Kidney epithelial cell (primary cell): ENCODE measurements around the gene GRIK3. TPM values are rescaled to one million over a fixed set of nuclear protein-coding genes. Genes with fewer than 3 reads are reported as not detected.

Experiments used
- DNase-seq: peaks from one replicate; pipeline ENCODE4 v3.0.0-alpha.2; 2010; ENCODE audit warnings: low read depth
- H3K27me3 ChIP-seq: 2 replicates; pipeline ENCODE4 v1.6.0; 2011; ENCODE audit warnings: low read length; ENCODE audit not compliant: control insufficient read depth, insufficient read depth
- H3K36me3 ChIP-seq: 2 replicates; pipeline ENCODE4 v1.5.1; 2011; ENCODE audit warnings: low read length; ENCODE audit not compliant: control insufficient read depth, insufficient read depth
- H3K4me3 ChIP-seq: 2 replicates; pipeline ENCODE4 v1.5.1; 2011; ENCODE audit warnings: low read depth, mild to moderate bottlenecking, control low read depth, low read length
- CTCF ChIP-seq: IDR thresholded peaks from 2 replicates; pipeline ENCODE4 v1.5.1; 2011; ENCODE audit warnings: mild to moderate bottlenecking, moderate library complexity, low read length, control low read depth, inconsistent platforms; ENCODE audit not compliant: insufficient read depth, poor library complexity, severe bottlenecking
- total RNA-seq: library from RNA; depleted of rRNA; stranded (reverse); fragments of >200 nt; gene quantifications from 2 replicates; pipeline ENCODE4 v1.2.3, GENCODE V29; 2015

Gene GRIK3
- total RNA-seq, 1 donor from 2014 or later = under 0.01 TPM

GRCh38 chr1:36773827-36774541 is 260.3 kb downstream of the GRIK3 start:
- H3K27me3 ChIP-seq = peaks cover 10% of the 10 kb centered on the region

GRCh38 chr1:36772647-36773495 is 261.4 kb downstream of the GRIK3 start:
- no peak for TF ChIP-seq CTCF
- no peak for DNase-seq
- no peak overlapping the region for H3K4me3 ChIP-seq
- H3K27me3 ChIP-seq = peaks cover 10% of the 10 kb centered on the region
- no peaks in the 10 kb centered on the region for H3K36me3 ChIP-seq

More at GRCh38 chr1:36773827-36774541, 260.3 kb downstream of the GRIK3 start:
- no peak for TF ChIP-seq CTCF
- DNase-seq = no peak
- no peak overlapping the region for H3K4me3 ChIP-seq
- H3K36me3 ChIP-seq = no peaks in the 10 kb centered on the region

GRCh38 chr1:36771660-36772284 is 262.5 kb downstream of the GRIK3 start:
- DNase-seq = no peak
- TF ChIP-seq CTCF = no peak
- H3K27me3 ChIP-seq = peaks cover 6% of the 10 kb centered on the region
- no peaks in the 10 kb centered on the region for H3K36me3 ChIP-seq
- H3K4me3 ChIP-seq = no peak overlapping the region

GRCh38 chr1:36771240-36771639 is 263.1 kb downstream of the GRIK3 start:
- TF ChIP-seq CTCF = no peak
- Histone ChIP-seq H3K4me3 (no peak overlapping the region), H3K27me3 (peaks cover 5% of the 10 kb centered on the region), H3K36me3 (no peaks in the 10 kb centered on the region)
- DNase-seq = no peak

- H3K27me3 ChIP-seq = peaks cover 5% of the 10 kb centered on the region
- no peak for DNase-seq
These were observed 264.2 kb downstream of the GRIK3 start for GRCh38 chr1:36769886-36770830.

More at GRCh38 chr1:36769886-36770830, 264.2 kb downstream of the GRIK3 start:
- TF ChIP-seq CTCF = no peak
- H3K36me3 ChIP-seq = no peaks in the 10 kb centered on the region
- H3K4me3 ChIP-seq = no peak overlapping the region
